Suppressor macrophage treated with lipopolysaccharide for 4 hours (primary cell): ENCODE measurements around the gene CTNS.

Experiments
- DNase-seq: peaks from one replicate; pipeline ENCODE4 v3.0.0-alpha.2; 2020

Gene CTNS

DNA sequence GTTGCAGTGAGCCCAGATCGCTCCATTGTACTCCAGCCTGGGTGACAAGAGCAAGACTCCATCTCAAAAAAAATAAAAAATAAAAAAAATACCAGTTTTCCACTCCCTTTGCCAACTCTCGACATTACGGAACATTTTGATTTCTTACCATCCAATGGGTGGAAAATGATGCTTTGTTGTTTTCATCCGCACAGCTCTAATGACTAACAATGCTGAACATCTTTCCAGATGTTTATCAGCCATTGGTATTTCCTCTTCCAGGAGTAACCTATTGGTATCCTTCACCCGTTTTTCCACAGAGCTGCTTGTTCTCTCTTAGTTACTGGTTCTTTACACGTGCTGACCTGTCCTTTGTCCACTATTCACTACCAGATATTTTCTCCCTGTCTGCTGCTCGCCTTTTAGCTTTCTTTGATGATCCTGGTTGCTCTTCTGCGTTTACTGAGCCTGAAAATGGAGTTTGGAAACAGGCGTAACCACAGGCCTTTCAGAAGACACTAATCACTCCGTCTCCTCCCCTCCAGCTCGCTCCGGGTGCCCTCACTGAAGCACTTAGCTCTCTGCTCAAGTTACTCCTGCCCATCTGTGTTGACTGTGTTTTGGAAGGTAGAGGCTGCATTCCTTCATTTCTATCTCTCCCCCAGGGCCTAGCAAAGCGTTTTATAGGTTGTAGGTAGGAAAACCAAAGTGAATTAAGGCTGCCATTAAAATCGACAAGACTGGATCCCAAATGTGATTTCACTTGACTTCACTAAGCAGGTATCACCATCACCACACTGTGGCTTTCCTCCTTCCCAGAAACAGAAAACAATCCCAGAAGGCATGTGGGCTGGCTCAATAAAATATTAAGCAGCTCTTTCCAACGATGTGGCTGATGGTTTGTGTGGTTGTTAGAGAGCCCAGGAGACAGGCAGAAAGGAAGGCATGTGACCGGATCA, 9.5 kb upstream of the CTNS start:
- DNase-seq: no peak

DNA sequence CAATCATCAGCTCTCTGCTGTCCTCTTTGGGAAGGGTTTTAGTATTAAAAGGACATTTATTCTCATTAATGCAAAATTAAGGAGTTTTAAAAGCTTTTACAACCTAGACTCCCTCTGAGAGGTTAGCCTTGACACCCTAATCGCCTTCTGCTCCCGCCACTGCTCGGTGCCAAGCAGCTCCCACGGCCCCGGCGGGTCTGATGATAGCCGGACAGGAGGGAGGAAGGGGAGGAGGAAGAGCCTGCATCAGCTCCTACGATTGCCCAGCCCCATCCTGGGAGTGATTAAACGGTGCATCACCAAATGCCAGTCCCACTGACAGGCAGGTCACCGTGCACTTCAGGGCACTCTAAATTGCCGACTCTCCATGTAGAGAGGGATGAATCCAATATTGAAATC, 8.8 kb upstream of the CTNS start:
- DNase-seq: no peak

DNA sequence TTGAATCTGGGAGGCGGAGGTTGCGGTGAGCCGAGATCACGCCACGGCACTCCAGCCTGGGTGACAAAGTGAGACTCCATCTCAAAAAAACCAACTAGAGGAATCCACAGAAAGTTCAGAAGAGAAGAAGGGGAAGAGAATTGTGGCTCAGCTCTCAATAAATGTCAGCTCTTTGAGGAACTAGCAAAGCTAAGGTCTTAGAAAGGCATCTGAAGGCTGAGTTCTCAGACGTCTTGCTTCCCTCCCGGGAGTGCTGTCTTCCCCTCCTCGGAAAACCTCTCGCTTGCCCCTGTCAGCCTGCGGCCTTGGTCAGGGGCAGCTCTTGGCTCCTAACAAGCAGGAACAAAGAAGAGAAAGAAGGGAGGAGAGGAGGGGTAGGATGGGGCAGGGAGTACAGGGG, 5.8 kb upstream of the CTNS start:
- peak; percentile 16 for DNase-seq

DNA sequence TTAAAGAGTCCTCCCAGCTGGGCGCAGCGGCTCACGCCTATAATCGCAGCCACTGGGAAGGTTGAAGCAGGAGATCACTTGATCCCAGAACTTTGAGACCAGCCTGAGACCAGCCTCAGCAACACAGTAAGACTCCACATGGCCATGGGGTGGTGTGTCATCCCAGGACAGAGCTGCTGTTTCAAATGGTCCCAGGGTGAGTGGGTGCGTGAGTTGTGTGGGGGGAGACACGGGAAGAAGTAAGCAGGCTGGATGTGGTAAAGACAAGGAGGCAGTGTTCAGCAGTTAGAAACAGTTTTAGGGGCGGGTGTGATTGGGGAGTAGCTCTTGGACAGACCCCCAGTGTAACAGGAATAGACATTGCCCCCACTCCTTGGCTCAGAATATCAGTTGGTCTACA, 4.3 kb upstream of the CTNS start:
- no peak for DNase-seq

DNA sequence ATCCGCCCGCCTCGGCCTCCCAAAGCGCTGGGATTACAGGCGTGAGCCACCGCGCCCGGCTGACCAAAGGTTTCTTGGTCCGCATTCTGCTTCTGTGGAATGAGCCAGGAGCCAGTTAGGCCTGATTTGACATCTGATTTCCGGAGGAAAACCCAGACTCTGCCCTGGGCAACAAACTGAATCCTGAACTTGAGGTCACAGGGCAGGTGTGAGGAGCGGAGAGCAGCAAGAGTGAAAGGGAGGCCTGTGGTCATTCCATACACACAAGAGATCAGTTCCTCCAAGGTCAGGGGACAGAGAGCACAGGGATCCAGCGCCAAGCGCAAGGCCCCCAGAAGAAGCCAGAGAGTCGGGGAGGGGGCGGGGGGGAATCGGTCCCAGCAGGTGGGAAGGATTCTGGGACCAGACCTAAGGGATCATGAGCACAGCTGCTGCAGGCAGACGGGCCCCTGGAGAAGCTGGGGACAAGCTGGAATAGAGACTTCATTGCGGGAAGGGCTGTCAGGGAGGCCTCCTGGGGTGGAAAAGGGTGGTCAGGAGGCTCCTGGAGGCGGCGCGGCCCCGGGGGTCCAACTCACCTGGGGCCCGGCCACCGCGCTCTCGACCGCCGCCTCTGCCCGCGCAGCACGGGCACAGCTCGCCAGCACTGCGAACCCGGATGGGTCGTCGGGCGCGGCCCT, 946 bp upstream of the CTNS start:
- no peak for DNase-seq

DNA sequence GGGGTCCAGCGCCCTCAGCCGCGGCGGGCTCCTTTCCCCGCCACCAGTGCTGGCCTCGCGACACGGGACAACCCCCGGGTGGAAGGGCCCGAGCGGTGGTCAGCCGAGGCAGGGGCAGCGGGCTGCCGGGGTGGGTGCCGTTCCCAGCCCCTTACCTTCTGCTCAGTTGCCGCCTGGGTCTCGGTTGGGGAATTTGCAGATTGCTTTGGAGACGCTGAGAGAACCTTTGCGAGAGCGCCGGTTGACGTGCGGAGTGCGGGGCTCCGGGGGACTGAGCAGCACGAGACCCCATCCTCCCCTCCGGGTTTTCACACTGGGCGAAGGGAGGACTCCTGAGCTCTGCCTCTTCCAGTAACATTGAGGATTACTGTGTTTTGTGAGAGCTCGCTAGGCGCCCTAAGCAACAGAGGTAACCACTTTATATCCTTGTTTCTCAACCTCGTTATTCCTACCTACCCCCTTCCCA, 381 bp downstream of the CTNS start:
- DNase-seq: no peak

DNA sequence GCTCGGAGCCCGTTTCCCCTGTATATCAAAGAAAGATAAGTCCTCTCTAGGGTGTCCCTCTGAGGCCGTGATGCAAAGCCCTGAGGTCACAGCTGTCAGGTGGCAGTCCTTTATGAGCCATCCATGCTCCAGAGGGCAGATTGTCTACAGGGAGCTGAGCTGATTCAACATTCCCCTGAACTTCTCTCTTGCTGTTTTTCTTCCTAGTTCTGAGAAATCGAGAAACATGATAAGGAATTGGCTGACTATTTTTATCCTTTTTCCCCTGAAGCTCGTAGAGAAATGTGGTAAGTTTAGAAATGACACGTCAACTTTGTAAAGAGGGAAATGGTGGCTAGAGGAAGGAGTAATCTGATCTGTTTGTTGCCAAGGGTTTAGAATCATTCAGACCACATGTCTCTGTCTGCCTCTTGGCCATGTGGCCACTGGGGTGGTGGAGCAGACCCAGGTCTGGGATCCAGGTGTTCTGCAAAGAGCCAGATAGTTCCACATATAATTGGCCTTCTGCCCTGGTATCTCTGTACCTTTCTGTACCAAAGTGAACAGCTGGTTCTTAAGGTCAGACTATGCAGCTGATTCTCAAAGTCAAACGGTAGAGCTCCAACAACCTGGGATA, 3.5 kb downstream of the CTNS start:
- DNase-seq: peak; percentile 88

DNA sequence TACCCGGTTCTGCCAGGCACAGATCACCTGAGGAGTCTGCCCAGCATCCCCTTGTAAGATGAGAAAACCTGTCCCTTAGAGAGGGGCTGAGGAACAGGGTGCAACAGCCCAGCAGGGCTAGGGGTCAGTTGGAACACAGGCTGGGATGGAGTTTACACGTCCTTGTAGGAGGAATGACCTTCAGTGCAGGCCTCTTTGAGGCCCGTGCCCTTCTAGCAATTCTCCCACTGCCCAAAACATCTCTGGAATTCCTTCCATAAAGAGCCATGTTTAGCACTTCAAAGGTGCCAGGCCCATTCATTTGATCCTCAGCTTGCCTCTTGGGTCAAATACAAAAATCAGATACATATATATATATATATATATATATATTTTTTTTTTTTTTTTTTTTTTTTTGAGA, 4.5 kb downstream of the CTNS start:
- no peak for DNase-seq

DNA sequence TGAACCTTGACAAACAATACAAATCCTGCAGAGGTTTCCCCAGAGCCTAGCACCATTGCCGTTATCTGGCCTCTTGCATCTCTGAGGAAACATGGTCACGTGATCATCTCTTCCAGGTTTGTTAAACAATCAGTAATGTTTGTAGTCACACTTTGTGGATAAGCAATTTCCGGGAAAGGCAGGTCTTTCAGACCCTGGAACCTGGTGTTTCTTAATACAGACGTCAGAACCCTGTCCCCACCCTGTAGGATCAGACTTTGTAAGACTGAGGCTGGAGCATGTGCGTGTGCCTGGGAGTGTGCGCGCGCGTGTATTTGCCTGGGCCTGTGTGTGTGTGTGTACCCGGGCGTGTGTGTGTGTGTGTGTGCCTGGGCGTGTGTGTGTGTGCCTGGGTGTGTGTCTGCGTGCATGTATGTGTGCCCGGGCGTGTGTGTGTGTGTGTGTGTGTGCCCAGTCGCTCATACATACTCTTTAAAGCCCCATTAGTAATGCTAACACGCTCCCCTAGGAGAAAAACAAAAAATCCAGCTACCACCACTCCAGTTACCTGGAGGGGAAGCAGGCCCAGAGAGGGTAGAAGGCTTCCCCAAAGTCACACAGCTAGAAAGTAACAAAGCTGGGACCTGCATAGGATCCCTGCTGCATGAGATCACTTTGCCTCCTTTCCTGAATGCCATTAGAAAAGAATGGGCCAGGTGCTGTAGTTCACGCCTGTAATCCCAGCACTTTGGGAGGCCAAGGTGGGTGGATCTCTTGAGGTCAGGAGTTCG, 5.3 kb downstream of the CTNS start:
- DNase-seq: no peak

DNA sequence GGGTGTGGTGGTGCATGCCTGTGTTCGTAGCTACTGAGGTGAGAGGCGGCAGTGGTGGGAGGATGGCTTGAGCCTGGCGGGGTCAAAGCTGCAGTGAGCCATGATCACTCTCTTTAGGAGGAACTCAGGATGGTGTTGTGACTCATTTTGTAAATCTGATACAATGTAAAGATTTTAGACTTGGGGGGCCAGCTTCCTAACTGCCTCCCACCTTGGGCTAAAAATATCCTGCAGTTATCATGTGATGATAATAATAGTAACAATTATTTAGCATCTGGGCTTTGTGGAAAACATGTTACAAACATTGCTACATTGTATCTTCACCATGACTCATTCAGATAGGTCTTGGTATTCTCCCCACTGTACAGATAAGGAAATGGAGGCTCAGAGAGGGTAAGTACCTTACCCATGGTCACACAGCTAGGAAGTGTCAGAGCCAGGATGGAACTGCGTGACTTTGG, 7.4 kb downstream of the CTNS start:
- DNase-seq: peak; percentile 24

DNA sequence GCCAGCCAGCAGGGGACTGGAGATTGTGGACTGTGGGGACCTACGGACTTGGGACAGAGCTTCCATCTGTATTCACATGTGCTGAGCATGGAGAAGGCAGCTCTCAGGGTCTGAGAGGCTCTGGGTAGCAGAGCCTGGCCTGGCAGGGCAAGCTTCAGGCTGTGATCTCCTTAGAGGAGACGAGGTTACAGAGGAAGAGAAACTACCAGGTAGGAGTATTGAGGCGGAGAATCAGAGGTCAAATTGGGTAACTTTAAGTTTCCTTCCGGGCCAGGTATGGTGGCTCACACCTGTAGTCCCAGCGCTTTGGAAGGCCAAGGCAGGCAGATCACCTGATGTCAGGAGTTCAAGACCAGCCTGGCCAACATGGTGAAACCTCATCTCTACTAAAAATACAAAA, 8.8 kb downstream of the CTNS start:
- no peak for DNase-seq

DNA sequence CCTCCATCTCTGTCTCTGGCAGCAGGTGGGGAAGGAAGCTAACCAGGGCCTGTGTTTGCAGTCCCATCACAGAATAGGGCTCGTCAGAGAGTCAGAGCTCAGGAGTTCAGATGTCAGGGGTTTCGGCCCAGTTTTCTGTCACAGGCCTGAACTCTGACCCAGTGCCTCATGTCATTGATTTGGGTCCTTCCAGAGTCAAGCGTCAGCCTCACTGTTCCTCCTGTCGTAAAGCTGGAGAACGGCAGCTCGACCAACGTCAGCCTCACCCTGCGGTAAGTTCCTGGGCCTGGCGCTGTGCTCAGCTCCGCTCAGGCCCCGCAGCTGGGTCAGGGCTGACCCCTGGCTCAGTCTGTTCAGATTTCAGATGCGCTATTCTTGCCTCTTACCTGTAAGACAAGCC, 10.7 kb downstream of the CTNS start:
- no peak for DNase-seq

DNA sequence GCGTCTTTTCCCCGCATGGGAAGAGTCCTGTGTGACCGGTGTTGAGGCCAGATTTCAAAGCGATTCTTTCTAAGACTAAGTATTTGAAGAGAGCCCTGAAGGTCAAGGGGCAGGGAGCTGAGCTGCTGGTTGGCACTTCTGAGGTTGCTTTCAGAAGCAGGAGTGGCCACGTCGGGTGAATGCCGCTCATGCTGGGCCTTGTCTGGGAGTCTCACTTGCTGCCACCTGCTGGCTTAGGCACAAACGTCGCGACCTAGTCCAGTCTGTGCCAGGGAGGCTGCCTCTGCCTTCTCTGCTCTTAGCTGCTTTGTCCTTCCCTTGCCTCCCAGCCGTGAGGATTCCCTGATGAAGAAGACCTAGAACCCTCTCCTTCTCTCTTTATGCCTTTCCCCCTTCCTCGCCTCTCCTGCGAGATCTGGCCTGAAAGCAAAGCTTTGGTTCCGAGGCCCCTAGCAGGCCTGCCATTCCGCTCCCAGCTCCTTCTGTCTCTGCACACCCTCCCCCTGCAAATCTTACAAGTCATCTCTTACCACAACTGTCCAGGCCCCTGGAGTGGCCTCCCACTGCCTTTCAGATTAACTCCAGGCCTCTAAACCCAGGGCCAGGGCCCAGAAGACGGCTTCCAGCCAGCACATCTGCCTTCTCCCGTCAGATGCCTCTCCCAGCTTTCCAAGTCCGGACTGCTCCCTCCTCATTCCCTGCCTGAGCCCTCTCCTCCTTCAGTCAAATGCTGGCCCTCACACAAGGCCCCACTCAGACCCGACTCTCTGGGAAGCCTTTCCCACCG, 11.4 kb downstream of the CTNS start:
- DNase-seq: peak; percentile 58

DNA sequence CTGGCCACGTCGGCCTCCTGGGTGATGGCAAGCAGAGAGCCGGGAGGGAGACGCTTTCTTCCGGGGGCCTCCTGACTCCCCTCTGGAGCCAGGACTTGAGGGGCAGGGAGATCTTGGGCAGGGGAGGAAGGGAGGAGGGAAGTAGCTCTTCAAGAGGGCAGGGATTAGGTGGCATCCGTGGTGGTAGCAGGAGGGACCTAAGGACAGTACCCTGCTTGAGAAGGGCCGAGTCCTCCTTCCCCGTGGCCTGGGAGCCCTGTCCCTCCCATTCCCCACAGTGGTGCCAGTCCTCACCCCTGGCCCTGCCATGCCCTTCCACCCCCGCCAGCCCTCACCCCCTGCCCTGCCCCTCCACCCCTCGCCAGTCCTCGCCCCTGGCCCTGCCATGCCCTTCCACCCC, 19.2 kb downstream of the CTNS start:
- DNase-seq: no peak

DNA sequence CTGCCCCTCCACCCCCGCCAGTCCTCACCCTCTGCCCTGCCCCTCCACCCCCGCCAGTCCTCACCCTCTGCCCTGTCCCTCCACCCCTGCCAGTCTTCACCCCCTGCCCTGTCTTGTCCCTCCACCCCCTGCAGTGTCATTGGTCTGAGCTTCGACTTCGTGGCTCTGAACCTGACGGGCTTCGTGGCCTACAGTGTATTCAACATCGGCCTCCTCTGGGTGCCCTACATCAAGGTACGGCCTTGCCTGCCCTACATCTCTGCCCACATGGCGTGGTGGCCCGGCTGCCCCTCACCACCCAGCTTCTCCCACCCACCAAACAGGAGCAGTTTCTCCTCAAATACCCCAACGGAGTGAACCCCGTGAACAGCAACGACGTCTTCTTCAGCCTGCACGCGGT, 19.8 kb downstream of the CTNS start:
- no peak for DNase-seq

DNA sequence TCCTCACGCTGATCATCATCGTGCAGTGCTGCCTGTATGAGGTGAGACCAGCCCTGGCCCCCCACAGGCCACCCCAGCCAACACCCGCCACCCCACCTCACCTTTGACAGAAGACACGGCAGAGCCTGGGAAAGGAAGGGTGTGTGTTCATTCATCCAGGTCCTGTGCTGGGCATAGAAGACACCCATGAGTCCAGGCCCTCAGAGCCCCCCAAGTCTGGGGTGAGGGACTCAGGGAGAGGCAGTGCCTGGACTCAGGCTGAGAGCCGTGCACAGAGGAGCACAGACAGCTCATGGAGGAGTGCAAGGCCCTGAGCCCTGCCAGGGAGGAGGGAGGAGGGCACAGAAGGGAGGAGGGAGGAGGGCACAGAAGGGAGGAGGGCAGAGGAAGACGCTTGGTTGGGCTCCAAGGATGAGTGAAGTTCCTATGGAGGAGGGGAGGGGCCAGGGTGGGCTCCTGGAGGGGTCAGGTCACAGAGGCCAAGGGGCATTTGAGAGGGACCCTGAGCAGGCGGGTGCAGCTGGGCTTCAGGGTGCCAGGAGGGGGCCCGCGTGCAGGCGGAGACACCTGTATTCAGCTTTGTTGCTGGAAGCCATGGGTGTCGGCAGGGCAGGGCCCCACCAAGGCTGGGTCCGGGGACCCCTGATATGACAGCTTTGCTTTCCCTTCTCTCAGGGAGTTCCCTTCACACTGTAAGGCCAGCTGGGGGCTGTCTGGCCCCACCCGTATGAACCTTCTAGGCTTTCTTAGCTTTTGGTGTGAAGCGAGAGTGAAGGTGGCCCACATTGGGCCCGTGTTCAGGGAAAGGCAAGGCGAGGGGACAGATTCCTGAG, 20.4 kb downstream of the CTNS start:
- DNase-seq: no peak

DNA sequence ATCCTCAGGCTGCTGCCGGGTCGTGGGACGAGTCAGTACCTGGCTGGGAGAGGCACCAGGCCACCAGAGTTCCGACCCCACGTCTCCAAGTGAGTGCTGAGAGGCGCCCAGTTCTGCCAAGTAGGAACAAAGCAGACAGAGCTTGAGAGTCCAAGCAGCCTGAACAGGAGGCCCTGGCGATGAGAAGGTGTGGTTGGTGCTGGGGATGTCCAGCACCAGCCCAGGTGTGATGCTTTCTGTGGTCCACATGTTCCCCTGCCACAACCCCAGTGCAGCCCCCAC, 21.0 kb downstream of the CTNS start:
- no peak for DNase-seq

DNA sequence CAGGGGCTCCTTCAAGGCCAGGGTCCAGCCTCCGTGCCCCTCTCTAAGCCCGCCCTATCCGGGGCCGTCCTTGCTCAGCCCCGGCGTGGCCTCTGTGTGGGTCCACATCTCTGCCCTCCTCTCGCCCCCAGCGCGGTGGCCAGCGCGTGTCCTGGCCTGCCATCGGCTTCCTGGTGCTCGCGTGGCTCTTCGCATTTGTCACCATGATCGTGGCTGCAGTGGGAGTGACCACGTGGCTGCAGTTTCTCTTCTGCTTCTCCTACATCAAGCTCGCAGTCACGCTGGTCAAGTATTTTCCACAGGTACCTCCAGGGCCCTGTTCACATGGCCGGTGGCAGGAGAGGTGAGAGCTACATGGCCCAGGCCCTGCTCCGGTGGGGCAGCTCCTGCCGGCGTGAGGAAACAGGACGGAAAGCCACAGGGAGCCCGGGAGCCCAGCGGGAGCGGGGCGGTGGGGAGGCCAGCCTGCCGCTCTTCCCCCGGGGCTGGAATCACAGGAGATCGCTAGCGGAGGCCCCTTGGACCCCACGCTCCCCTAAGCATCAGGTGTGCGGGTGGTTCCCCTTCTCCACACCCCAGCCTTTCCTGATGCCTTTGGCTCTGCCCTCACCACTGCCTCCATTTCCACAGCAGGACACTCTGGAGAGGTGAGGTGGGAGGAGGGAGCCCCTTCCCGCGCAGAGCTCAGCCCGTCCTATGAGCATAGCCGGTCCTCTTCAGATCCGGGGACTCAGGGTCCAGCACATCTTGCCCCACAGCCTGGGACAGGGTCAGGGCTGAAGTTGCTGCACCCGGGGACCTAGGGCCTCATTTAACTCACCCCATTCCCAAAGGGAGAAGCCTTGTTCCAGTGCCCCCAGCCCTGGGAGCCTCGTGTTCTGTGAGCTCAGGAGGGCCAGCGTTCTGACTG, 21.6 kb downstream of the CTNS start:
- no peak for DNase-seq

DNA sequence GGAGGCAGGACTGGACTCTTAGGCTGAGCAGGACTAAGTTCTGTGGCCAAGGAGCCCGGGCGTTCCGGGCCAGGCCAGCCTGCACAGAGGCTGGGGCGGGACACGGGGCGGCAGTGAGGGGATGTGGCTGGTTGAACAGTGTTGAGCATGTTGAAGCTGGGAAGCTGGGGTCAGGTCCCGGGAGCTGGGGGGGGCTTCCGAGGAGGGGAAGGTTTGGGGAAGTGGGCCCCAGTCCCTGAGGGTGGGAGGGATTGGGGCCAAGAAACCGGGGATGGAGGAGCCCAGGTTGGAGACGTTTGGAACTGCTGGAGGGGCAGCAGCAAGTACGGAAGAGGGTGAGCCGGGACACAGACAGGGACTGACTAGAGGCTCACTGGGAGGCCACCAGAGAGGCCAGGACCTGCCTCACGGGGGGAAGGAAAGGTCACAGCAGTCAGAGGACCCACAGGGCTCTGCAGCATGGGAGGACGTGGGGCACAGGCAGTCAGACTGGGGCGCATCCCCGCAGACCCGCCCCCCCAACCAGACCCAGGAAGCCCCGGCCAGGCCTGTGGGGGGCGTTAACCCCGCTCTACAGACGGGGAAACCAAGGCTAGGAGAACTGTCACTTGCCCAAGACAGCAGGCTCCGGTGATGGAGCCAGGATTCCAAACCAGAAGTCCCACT, 22.4 kb downstream of the CTNS start:
- no peak for DNase-seq
